HCT116 (cell line): ENCODE results near the gene RGS7. TPM values are rescaled to one million over a fixed set of nuclear protein-coding genes. Genes with fewer than 3 reads are reported as not detected.

Experiments
- ATAC-seq: fragments of 200-7000 bp; cut with Tn5 transposase; 2 replicates; pipeline ENCODE4 v1.9.1; 2020; ENCODE audit warnings: mild to moderate bottlenecking, moderate library complexity
- BruUV-seq: library from RNA; stranded (reverse); fragments of 400-500 nt; replicated peaks from 2 replicates; lab custom pipeline; 2021; lab: Mats Ljungman, UMichigan
- CTCF ChIA-PET: fragments of 300-600 bp; sonication (Branson Sonifier 250); formaldehyde crosslinking; loops from one replicate; lab custom pipeline; 2021; ENCODE audit warnings: antibody characterized with exemption; lab: Charles Lee
- POLR2A ChIA-PET: fragments of 300-600, 350-600 bp; sonication (Branson Sonifier 250); formaldehyde crosslinking; loops from one replicate; lab custom pipeline; 2021; ENCODE audit warnings: antibody characterized with exemption; lab: Charles Lee
- RAD21 ChIA-PET, 2 experiments: fragments of 300-600 bp; sonication (Branson Sonifier 250); formaldehyde crosslinking; loops; one replicate each; lab custom pipeline; 2023; ENCODE audit warnings: low total read pairs in 2 of 2; ENCODE audit not compliant: uncharacterized antibody in 2 of 2, unreplicated experiment in 2 of 2, low non-redundant PET in 1 of 2; lab: Charles Lee
- DNase-seq: peaks from one replicate; pipeline ENCODE4 v3.0.0-alpha.2; 2010; ENCODE audit warnings: low read depth, low spot score
- H2AFZ ChIP-seq: fragments of 200-600 bp; shearing (Covaris generic), sonication (generic); 2 replicates; pipeline ENCODE4 v1.6.1; 2017; ENCODE audit warnings: low read depth, mixed run types, mixed read lengths, antibody characterized with exemption, low read length; ENCODE audit not compliant: poor library complexity, severe bottlenecking
- H3K27ac ChIP-seq: 2 replicates; pipeline ENCODE4 v1.5.1; 2012; ENCODE audit warnings: low read depth, low read length
- H3K27me3 ChIP-seq: fragments of 200-600 bp; sonication (generic); 2 replicates; pipeline ENCODE4 v1.6.1; 2016; ENCODE audit warnings: mixed run types, low read length, mixed read lengths; ENCODE audit not compliant: insufficient read depth
- H3K36me3 ChIP-seq, 2 experiments: fragments of 200-500 bp in 1 of 2; fragments of 200-600 bp in 1 of 2; sonication (Bioruptor generic) in 1 of 2; sonication (generic) in 1 of 2; 2 replicates each; pipeline versions ENCODE4 v1.5.1 to v1.6.1; 2014 to 2016; ENCODE audit warnings: low read length in 2 of 2, inconsistent platforms in 1 of 2, mixed read lengths in 1 of 2, mixed run types in 1 of 2; ENCODE audit not compliant: insufficient read depth in 2 of 2, control insufficient read depth in 1 of 2
- H3K4me1 ChIP-seq, 2 experiments: fragments of 200-600 bp in 1 of 2; sonication (generic) in 1 of 2; 2 replicates each; pipeline versions ENCODE4 v1.5.1 to v1.6.1; 2012 to 2017; ENCODE audit warnings: low read length in 2 of 2, inconsistent platforms in 1 of 2, mild to moderate bottlenecking in 1 of 2, mixed read lengths in 1 of 2, mixed run types in 1 of 2, moderate library complexity in 1 of 2; ENCODE audit not compliant: insufficient read depth in 2 of 2, control insufficient read depth in 1 of 2
- H3K4me2 ChIP-seq: fragments of 200-600 bp; sonication (generic); 2 replicates; pipeline ENCODE4 v1.6.1; 2017; ENCODE audit warnings: mixed run types, low read length, mixed read lengths
- H3K4me3 ChIP-seq, 2 experiments: fragments of 200-600 bp in 1 of 2; sonication (generic) in 1 of 2; replicated peaks in 1 of 2; 2 replicates each; pipeline ENCODE4 v1.5.1; 2011 to 2016; ENCODE audit warnings: low read length in 2 of 2, control low read depth in 1 of 2, low read depth in 1 of 2, mild to moderate bottlenecking in 1 of 2, mixed read lengths in 1 of 2, mixed run types in 1 of 2
- H3K79me2 ChIP-seq: fragments of 200-600 bp; sonication (generic); 2 replicates; pipeline ENCODE4 v1.6.1; 2017; ENCODE audit warnings: mild to moderate bottlenecking, mixed run types, low read length, moderate library complexity, mixed read lengths; ENCODE audit not compliant: insufficient read depth
- H3K9ac ChIP-seq: fragments of 200-600 bp; sonication (generic); 2 replicates; pipeline ENCODE4 v1.6.1; 2016; ENCODE audit warnings: low read length, mixed read lengths
- H3K9me2 ChIP-seq: fragments of 200-600 bp; sonication (generic), shearing (Covaris generic); 2 replicates; pipeline ENCODE4 v1.6.1; 2017; ENCODE audit warnings: mixed run types, mild to moderate bottlenecking, moderate library complexity; ENCODE audit not compliant: insufficient read depth
- H3K9me3 ChIP-seq, 2 experiments: fragments of 200-500 bp in 1 of 2; fragments of 200-600 bp in 1 of 2; sonication (Bioruptor generic) in 1 of 2; sonication (generic) in 1 of 2; 2 replicates each; pipeline ENCODE4 v1.6.1; 2014 to 2017; ENCODE audit warnings: low read length in 2 of 2, mixed read lengths in 2 of 2, inconsistent platforms in 1 of 2, low read depth in 1 of 2, mild to moderate bottlenecking in 1 of 2, mixed run types in 1 of 2, moderate library complexity in 1 of 2; ENCODE audit not compliant: control insufficient read depth in 1 of 2, insufficient read depth in 1 of 2
- H4K20me1 ChIP-seq: fragments of 200-600 bp; sonication (generic), shearing (Covaris generic); 2 replicates; pipeline ENCODE4 v1.6.1; 2017; ENCODE audit warnings: mixed run types, mild to moderate bottlenecking, moderate library complexity; ENCODE audit not compliant: insufficient read depth
- ATF3 ChIP-seq: IDR thresholded peaks from 2 replicates; pipeline ENCODE4 v1.6.1; 2012
- CBX3 ChIP-seq: IDR thresholded peaks from 2 replicates; pipeline ENCODE4 v1.6.1; 2012; ENCODE audit warnings: low read depth
- CEBPB ChIP-seq: IDR thresholded peaks from 2 replicates; pipeline ENCODE4 v1.6.1; 2012; ENCODE audit warnings: low read depth
- CTCF ChIP-seq, 3 experiments: fragments of 200-600 bp in 1 of 3; sonication (generic) in 1 of 3; IDR thresholded peaks in 2 of 3; conservative IDR thresholded peaks in 1 of 3; 2 replicates each; pipeline ENCODE4 v1.5.1; 2012 to 2017; ENCODE audit warnings: low read depth in 2 of 3, low read length in 2 of 3, antibody characterized with exemption in 1 of 3, borderline replicate concordance in 1 of 3, control low read depth in 1 of 3, mild to moderate bottlenecking in 1 of 3, mixed read lengths in 1 of 3, mixed run types in 1 of 3, moderate library complexity in 1 of 3; ENCODE audit not compliant: insufficient read depth in 1 of 3
- EZH2phosphoT487 ChIP-seq: fragments of 200-600 bp; IDR thresholded peaks from 2 replicates; pipeline ENCODE4 v1.6.1; 2018; ENCODE audit warnings: antibody characterized with exemption, borderline replicate concordance
- JUND ChIP-seq: IDR thresholded peaks from 2 replicates; pipeline ENCODE4 v1.6.1; 2012
- MAX ChIP-seq: IDR thresholded peaks from 2 replicates; pipeline ENCODE4 v1.6.1; 2012
- POLR2AphosphoS5 ChIP-seq: IDR thresholded peaks from 2 replicates; pipeline ENCODE4 v1.6.1; 2011; ENCODE audit warnings: mild to moderate bottlenecking, low read depth, low read length, moderate library complexity
- RAD21 ChIP-seq: IDR thresholded peaks from 2 replicates; pipeline ENCODE4 v1.6.1; 2012; ENCODE audit warnings: low read depth, mild to moderate bottlenecking
- SIN3A ChIP-seq: IDR thresholded peaks from 2 replicates; pipeline ENCODE4 v1.6.1; 2012; ENCODE audit warnings: low read depth
- SRF ChIP-seq: IDR thresholded peaks from 2 replicates; pipeline ENCODE4 v1.6.1; 2012; ENCODE audit warnings: low read depth
- TCF7L2 ChIP-seq: IDR thresholded peaks from 2 replicates; pipeline ENCODE4 v1.7.0; 2011; ENCODE audit warnings: borderline replicate concordance, inconsistent platforms; ENCODE audit not compliant: insufficient read depth, insufficient read length; ENCODE audit errors: extremely low read depth
- YY1 ChIP-seq: IDR thresholded peaks from 2 replicates; pipeline ENCODE4 v1.6.1; 2011; ENCODE audit warnings: low read length, low read depth, moderate library complexity, mild to moderate bottlenecking; ENCODE audit not compliant: insufficient replicate concordance; ENCODE audit errors: extremely low read depth
- ZFX ChIP-seq: fragments of 450-650 bp; IDR thresholded peaks from 2 replicates; pipeline ENCODE4 v1.6.1; 2017
- ZNF274 ChIP-seq: fragments of 200-500 bp; sonication (Bioruptor generic); IDR thresholded peaks from 2 replicates; pipeline ENCODE4 v1.6.1; 2014; ENCODE audit warnings: mild to moderate bottlenecking, low read depth, low read length, inconsistent platforms
- intact Hi-C: fragments of 100-400 bp; cut with micrococcal nuclease; formaldehyde crosslinking; loops from 2 replicates; pipeline ENCODE4 v1.10.0; 2022
- total RNA-seq: library from RNA; stranded (reverse); gene quantifications from one replicate; pipeline ENCODE4 v1.2.1, GENCODE V29; 2021; ENCODE audit not compliant: unreplicated experiment
- TF ChIP-seq, protein P1 (sequence below): IDR thresholded peaks from 2 replicates; pipeline ENCODE4 v1.6.1; 2012; ENCODE audit warnings: low read depth

Gene RGS7
- total RNA-seq, 1 experiment from 2014 or later = not detected

- DNase-seq (no peak), ATAC-seq (no peak)
- Histone ChIP-seq H2AFZ (no peak overlapping the region), H4K20me1 (no peaks in the 10 kb centered on the region), H3K4me2 (no peak overlapping the region), H3K9ac (no peak overlapping the region), H3K36me3 (no peaks in the 10 kb centered on the region), H3K79me2 (no peaks in the 10 kb centered on the region), H3K27me3 (no peaks in the 10 kb centered on the region), H3K9me2 (no peaks in the 10 kb centered on the region), H3K9me3 (no peaks in the 10 kb centered on the region; a peak in 2 of 4 replicates)
- intact Hi-C loops = no loop called here
- no TSS peak for BruUV-seq
- POLR2A ChIA-PET = no interaction called here
- RAD21 ChIA-PET = no interaction called here
- no peak for TF ChIP-seq SIN3A
- TF ChIP-seq, all 23 proteins: peak for 0
- CTCF ChIA-PET = no interaction called here
- Histone ChIP-seq H3K27ac (no peak overlapping the region), H3K4me3 (no peak overlapping the region), H3K4me1 (no peaks in the 10 kb centered on the region)
These were observed 580.8 kb downstream of the RGS7 start for GRCh38 chr1:240776237-240776636.

DNA sequence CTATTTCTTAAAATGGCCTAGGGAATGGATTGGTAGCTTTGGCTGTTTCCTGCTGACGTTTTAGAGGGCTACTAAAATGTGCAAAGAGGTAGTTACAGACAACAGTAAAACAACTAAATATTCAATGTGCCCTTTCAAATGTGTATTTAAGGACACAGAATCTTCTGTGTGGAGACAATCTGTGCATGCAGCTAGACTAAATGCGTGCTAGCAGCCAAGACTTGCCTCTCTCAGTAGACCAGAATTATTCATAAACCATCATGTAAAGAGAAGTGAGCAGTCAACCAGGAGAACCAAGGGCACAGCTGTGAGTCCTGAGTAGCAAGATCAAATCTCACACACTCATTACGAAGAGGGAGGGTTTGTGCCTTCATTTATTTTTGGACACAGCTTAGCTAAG is 584.9 kb downstream of the RGS7 start:
- intact Hi-C loops = no loop called here
- DNase-seq = no peak
- H3K4me3 ChIP-seq = no peak overlapping the region
- peaks cover 3 to 4% of the 10 kb centered on the region in 2 experiments; a peak in 2 of 4 replicates for H3K9me3 ChIP-seq
- no peak overlapping the region for H3K27ac ChIP-seq
- ChIA-PET POLR2A (no interaction called here), RAD21 (no interaction called here), CTCF (no interaction called here)
- H4K20me1 ChIP-seq = no peaks in the 10 kb centered on the region
- no peaks in the 10 kb centered on the region for H3K4me1 ChIP-seq
- no peak for ATAC-seq
- H2AFZ ChIP-seq = no peak overlapping the region
- no peaks in the 10 kb centered on the region for H3K79me2 ChIP-seq
- no TSS peak for BruUV-seq
- H3K36me3 ChIP-seq = no peaks in the 10 kb centered on the region
- no peaks in the 10 kb centered on the region for H3K27me3 ChIP-seq
- H3K9me2 ChIP-seq = no peaks in the 10 kb centered on the region
- H3K4me2 ChIP-seq = no peak overlapping the region
- H3K9ac ChIP-seq = no peak overlapping the region
- TF ChIP-seq CTCF (IDR thresholded peaks at IDR 0.05 in 2 of 3, conservative IDR thresholded peaks at IDR 0.05 in 1 of 3; ENCODE audit: borderline replicate concordance in 1 of 3, insufficient read depth in 1 of 3, low read depth in 2 of 3, low read length in 2 of 3) (no peak), JUND (no peak), EZH2phosphoT487 (no peak), ZFX (no peak), CEBPB (no peak), SIN3A (no peak), TCF7L2 (no peak), SRF (no peak), ATF3 (no peak), RAD21 (no peak), YY1 (no peak), CBX3 (no peak), POLR2AphosphoS5 (no peak), ZNF274 (no peak), MAX (no peak)
- TF ChIP-seq, protein P1, sequence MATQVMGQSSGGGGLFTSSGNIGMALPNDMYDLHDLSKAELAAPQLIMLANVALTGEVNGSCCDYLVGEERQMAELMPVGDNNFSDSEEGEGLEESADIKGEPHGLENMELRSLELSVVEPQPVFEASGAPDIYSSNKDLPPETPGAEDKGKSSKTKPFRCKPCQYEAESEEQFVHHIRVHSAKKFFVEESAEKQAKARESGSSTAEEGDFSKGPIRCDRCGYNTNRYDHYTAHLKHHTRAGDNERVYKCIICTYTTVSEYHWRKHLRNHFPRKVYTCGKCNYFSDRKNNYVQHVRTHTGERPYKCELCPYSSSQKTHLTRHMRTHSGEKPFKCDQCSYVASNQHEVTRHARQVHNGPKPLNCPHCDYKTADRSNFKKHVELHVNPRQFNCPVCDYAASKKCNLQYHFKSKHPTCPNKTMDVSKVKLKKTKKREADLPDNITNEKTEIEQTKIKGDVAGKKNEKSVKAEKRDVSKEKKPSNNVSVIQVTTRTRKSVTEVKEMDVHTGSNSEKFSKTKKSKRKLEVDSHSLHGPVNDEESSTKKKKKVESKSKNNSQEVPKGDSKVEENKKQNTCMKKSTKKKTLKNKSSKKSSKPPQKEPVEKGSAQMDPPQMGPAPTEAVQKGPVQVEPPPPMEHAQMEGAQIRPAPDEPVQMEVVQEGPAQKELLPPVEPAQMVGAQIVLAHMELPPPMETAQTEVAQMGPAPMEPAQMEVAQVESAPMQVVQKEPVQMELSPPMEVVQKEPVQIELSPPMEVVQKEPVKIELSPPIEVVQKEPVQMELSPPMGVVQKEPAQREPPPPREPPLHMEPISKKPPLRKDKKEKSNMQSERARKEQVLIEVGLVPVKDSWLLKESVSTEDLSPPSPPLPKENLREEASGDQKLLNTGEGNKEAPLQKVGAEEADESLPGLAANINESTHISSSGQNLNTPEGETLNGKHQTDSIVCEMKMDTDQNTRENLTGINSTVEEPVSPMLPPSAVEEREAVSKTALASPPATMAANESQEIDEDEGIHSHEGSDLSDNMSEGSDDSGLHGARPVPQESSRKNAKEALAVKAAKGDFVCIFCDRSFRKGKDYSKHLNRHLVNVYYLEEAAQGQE = no peak
